ENCODE measurements around the gene NUP43. TPM values are rescaled to one million over a fixed set of nuclear protein-coding genes. Genes with fewer than 3 reads are reported as not detected.
"Not testable (repeated sequence)": the region's sequence is repeated elsewhere in the genome, so short reads cannot be mapped to it uniquely, and the experiment has no call there.

NUP43 gene
- total RNA-seq, 4 donors from 2014 or later = 20.2 to 71.2 (median 48.3) TPM

DNA sequence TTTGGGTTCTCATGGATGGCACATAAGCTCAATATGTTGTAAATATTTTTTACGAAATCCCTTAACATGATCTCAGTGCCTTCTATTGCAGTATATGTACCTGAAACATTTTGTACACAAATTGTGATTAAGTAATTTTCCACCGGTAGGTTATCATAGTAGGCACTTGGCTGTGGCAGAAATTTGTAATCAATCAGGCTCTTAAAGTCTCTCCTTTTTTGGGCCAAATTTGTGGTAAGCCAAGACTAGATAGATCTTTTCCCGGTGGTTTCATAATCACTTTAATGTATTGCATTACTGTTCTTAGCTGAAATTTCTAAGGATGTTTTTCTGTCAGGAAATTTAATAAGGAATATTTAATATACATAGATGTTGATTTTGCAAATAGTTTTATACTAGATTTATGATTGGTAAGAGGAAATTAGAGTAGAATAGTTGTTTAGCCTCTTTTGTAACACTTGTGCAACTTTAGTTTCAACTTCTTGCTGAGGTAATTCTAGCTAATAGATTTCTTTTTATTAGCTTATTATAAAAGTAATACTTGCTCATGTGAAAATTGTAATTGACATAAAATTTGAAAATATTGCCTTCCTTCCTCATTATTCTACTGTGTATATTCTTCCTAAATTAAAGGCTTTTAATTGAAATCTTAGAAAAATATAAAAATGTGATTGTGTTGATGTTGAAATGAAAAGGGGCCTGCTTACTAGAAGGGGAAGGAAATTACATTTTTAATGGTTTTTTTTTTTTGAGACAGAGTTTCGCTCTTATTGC lies 6.5 kb upstream of the NUP43 start:
- Histone ChIP-seq H3K27me3 (no peaks in the 10 kb centered on the region), H3K9me3 (no peaks in the 10 kb centered on the region), H3K4me3 (no peak overlapping the region), H3K36me3 (no peaks in the 10 kb centered on the region), H3K4me1 (peaks cover 3 to 7% of the 10 kb centered on the region in 2 donors), H3K27ac (no peak overlapping the region)
- TF ChIP-seq POLR2A (IDR thresholded peaks at IDR 0.05) = no peak
- TF ChIP-seq, protein P1, sequence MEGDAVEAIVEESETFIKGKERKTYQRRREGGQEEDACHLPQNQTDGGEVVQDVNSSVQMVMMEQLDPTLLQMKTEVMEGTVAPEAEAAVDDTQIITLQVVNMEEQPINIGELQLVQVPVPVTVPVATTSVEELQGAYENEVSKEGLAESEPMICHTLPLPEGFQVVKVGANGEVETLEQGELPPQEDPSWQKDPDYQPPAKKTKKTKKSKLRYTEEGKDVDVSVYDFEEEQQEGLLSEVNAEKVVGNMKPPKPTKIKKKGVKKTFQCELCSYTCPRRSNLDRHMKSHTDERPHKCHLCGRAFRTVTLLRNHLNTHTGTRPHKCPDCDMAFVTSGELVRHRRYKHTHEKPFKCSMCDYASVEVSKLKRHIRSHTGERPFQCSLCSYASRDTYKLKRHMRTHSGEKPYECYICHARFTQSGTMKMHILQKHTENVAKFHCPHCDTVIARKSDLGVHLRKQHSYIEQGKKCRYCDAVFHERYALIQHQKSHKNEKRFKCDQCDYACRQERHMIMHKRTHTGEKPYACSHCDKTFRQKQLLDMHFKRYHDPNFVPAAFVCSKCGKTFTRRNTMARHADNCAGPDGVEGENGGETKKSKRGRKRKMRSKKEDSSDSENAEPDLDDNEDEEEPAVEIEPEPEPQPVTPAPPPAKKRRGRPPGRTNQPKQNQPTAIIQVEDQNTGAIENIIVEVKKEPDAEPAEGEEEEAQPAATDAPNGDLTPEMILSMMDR (IDR thresholded peaks at IDR 0.05) = no peak
- intact Hi-C loops (cut with DNase I; ENCODE audit: low total_unique reads) = no loop called here
- DNase-seq = no peak

GRCh38 chr6:149751920-149752319 lies 5.6 kb upstream of the NUP43 start:
- H3K27me3 ChIP-seq; H3K27ac ChIP-seq; H3K4me3 ChIP-seq; intact Hi-C loops (cut with DNase I; ENCODE audit: low total_unique reads); DNase-seq; H3K36me3 ChIP-seq; H3K4me1 ChIP-seq; H3K9me3 ChIP-seq: not testable (repeated sequence)

GRCh38 chr6:149751239-149751638 lies 4.9 kb upstream of the NUP43 start:
- Histone ChIP-seq H3K27me3 (no peaks in the 10 kb centered on the region), H3K4me3 (no peak overlapping the region), H3K4me1 (peaks cover 7 to 10% of the 10 kb centered on the region in 2 donors), H3K9me3 (no peaks in the 10 kb centered on the region), H3K27ac (no peak overlapping the region), H3K36me3 (no peaks in the 10 kb centered on the region)
- intact Hi-C loops (cut with DNase I; ENCODE audit: low total_unique reads) = no loop called here
- DNase-seq = no peak
- TF ChIP-seq POLR2A (IDR thresholded peaks at IDR 0.05) = no peak
- TF ChIP-seq, protein P1 (IDR thresholded peaks at IDR 0.05) = no peak

- H3K36me3 ChIP-seq = no peaks in the 10 kb centered on the region
- H3K9me3 ChIP-seq = no peaks in the 10 kb centered on the region
- TF ChIP-seq, protein P1 (IDR thresholded peaks at IDR 0.05) = no peak
- TF ChIP-seq POLR2A (IDR thresholded peaks at IDR 0.05) = no peak
- H3K4me1 ChIP-seq = peaks cover 7 to 10% of the 10 kb centered on the region in 2 donors
- intact Hi-C loops (cut with DNase I; ENCODE audit: low total_unique reads) = no loop called here
- H3K4me3 ChIP-seq = peak overlapping the region; percentile 91 to 99
- peak overlapping the region; percentile 86 to 89 for H3K27ac ChIP-seq
- peak; percentile 31 to 34 for DNase-seq
- no peaks in the 10 kb centered on the region for H3K27me3 ChIP-seq
These were observed 3.8 kb upstream of the NUP43 start for GRCh38 chr6:149750136-149750609.

DNA sequence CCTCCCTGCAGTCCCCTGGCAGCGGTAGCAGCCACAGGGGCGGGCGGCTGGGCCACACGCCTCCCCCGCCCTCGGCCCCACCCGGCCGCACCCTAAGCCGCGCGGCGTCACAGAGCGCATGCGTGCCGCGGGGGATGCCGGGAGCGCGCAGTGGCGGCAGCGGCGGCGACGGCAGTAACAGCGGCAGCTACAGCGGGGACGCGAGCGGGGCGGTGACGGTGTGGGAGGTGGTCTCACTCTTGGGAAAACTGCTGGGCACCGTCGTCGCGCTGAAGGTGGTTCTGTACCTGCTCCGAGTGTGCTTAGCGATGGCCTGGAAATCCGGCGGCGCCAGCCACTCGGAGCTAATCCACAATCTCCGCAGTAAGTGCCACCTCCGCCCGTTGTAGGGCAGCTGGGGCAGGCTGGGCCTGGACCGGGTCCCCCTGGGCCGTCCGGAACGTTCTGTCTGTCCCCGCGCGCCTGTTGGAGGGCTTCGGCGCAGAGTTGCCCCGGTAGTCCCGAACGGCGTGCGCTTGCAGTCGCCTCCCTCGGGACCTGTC lies 3.3 kb upstream of the NUP43 start, which contains the start of gene PCMT1:
Gene PCMT1, plus strand, starts transcription at position 148 of the 542 bp plus-strand sequence. Its CDS starts 161 bp downstream, at position 309.
- TF ChIP-seq, protein P1 (IDR thresholded peaks at IDR 0.05) = no peak
- TF ChIP-seq POLR2A (IDR thresholded peaks at IDR 0.05) = peak; percentile 24 to 77
- DNase-seq = peak; percentile 84 to 89
- intact Hi-C loops (cut with DNase I; ENCODE audit: low total_unique reads) = no loop called here
- peak within 1 kb of the TSS; percentile 86 to 89 for H3K27ac ChIP-seq
- H3K4me3 ChIP-seq = peak within 1 kb of the TSS; percentile 91 to 99
- no peaks in the 10 kb centered on the region for H3K27me3 ChIP-seq
- H3K9me3 ChIP-seq = no peaks in the 10 kb centered on the region
- peaks cover 7 to 10% of the 10 kb centered on the region in 2 donors for H3K4me1 ChIP-seq
- H3K36me3 ChIP-seq = no peaks in the 10 kb centered on the region

DNA sequence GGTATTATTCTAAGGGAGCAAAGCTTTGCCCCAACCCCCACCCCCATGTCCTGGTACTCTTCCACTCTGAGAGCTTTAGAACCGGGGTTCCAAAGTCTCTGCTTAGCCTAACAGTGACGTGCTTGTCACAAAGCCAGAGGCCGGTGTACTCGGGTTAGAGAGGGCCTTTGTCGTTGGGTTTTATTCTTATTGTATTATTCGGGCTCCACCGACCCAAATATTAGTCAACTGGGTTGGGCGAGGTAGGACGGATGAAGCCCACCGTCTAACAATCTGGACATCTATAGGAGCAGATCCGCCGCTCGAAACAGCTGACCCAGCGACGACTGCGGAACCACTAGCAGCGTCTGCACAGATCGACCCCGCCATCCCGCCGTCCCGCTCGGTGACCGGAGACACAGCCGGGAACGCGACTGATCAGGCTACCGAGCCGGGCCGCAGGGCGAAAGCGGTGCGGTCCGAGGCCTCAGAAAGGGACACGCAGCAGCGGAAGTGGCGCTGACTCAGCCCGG lies 2.8 kb upstream of the NUP43 start:
- H3K27me3 ChIP-seq; intact Hi-C loops (cut with DNase I; ENCODE audit: low total_unique reads); H3K9me3 ChIP-seq; H3K4me1 ChIP-seq; H3K36me3 ChIP-seq; DNase-seq: not testable (repeated sequence)
- Histone ChIP-seq H3K27ac (peak overlapping the region; percentile 86 to 89), H3K4me3 (peak overlapping the region; percentile 91 to 99)

GRCh38 chr6:149745252-149745651 lies 1.1 kb downstream of the NUP43 start:
- H3K9me3 ChIP-seq; DNase-seq; H3K36me3 ChIP-seq; H3K4me1 ChIP-seq; H3K27ac ChIP-seq; H3K27me3 ChIP-seq; intact Hi-C loops (cut with DNase I; ENCODE audit: low total_unique reads): not testable (repeated sequence)
- peak overlapping the region in 1 of 2 donors; percentile 82 for H3K4me3 ChIP-seq

Data from uterus (tissue), 4 donors.